Mononuclear cell (primary cell): ENCODE results near the gene FADS3. TPM values are rescaled to one million over a fixed set of nuclear protein-coding genes. Genes with fewer than 3 reads are reported as not detected.

Experiments used
- H3K27me3 ChIP-seq: 2 replicates; pipeline ENCODE4 v1.6.0; 2011; ENCODE audit warnings: low read length, control low read depth; ENCODE audit not compliant: insufficient read depth
- H3K4me1 ChIP-seq: 2 replicates; pipeline ENCODE4 v1.5.1; 2011; ENCODE audit warnings: mild to moderate bottlenecking, low read length, control low read depth; ENCODE audit not compliant: insufficient read depth
- H3K4me3 ChIP-seq: 2 replicates; pipeline ENCODE4 v1.5.1; 2011; ENCODE audit warnings: mild to moderate bottlenecking, low read length, moderate library complexity
- H3K9me3 ChIP-seq: 2 replicates; pipeline ENCODE4 v1.5.1; 2011; ENCODE audit warnings: low read depth, mild to moderate bottlenecking, control low read depth, low read length
- total RNA-seq: library from RNA; depleted of rRNA; stranded (reverse); fragments of >200 nt; gene quantifications from one replicate; pipeline ENCODE4 v1.2.3, GENCODE V29; 2012

Gene FADS3
- total RNA-seq, 1 donor, result 7.0 TPM

DNA sequence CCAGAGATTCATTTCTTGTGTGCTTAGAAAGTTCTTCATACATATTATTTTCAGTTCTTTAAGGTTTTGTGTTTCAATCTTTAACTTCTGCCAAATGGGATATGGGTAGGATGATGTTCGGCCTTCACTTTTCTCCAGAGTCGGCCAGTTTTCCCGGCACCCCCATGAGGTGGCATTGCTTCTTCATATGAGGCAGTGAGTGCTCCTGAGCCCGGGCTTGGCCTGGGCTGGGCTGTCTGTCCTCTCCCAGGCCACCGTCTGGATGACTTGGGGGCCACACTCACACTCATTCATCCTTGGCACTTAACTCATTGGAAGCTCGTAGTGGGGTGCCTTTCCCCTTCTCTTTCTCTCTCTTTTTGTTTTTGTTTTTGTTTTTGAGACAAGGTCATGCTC, 39.4 kb downstream of the FADS3 start:
- H3K9me3 ChIP-seq, result no peaks in the 10 kb centered on the region
- no peaks in the 10 kb centered on the region for H3K4me1 ChIP-seq
- no peak overlapping the region for H3K4me3 ChIP-seq
- no peaks in the 10 kb centered on the region for H3K27me3 ChIP-seq

DNA sequence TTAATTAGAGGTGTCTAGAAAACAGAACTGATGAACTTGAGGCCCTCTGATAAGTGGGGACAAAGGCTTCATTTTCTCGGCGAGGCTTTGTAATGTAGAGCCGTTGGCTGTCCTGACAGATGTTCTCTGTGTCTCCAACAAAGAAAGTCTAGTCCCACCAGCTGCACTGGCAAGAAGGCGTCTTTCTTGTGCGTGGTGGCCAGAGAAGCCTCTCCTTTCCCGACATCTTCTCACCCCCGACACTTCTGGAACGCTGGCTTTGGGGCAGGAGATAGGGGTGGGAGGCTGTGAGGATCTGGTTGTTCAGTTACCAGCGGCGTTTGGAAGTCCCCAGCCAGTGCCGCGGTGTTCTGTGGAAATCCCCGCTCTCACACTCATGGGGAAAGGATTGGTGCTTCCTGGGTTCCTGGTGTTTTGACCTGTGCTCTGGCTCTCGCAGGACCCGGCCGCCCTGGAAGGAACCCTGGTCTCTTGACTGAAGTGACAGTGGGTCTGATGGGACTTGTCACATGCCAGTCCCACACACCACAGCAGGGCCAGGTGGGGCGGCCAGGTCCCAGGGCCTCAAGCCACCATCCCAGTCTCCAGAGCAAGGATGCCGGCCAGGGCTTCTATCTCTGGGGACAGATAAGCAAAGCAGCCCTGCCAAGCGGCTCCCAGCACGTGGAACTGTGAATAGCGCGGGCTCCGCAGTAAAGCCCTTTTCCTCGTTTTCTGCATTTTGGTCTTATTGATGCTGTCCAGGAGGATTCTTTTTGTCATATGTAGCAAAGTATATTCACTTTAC, 40.0 kb downstream of the FADS3 start:
- no peaks in the 10 kb centered on the region for H3K4me1 ChIP-seq
- no peak overlapping the region for H3K4me3 ChIP-seq

GRCh38 chr11:61850687-61851086, 40.7 kb downstream of the FADS3 start:
- Histone ChIP-seq H3K4me3 (no peak overlapping the region), H3K9me3 (no peaks in the 10 kb centered on the region), H3K4me1 (no peaks in the 10 kb centered on the region), H3K27me3 (no peaks in the 10 kb centered on the region)

More for the DNA sequence above, 40.0 kb downstream of the FADS3 start:
- no peaks in the 10 kb centered on the region for H3K27me3 ChIP-seq
- no peaks in the 10 kb centered on the region for H3K9me3 ChIP-seq

DNA sequence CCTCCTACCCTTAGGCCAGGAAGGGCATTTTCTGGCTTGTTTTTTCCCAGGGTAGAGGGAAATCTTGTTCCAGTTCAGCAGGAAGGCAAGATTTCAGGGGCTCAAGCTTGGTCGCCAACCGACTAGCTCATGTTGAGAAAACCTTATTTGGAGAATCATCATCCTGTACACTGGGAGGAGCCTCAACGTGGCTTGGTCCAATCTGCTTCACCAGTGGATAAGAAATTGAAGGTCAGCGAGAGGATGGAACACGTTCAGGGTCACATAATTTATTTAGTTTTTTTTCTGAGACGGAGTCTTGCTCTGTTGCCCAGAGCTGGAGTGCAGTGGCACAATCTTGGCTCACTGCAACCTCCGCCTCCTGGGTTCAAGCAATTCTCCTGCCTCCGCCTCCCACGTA, 42.7 kb downstream of the FADS3 start:
- H3K9me3 ChIP-seq, result no peaks in the 10 kb centered on the region

DNA sequence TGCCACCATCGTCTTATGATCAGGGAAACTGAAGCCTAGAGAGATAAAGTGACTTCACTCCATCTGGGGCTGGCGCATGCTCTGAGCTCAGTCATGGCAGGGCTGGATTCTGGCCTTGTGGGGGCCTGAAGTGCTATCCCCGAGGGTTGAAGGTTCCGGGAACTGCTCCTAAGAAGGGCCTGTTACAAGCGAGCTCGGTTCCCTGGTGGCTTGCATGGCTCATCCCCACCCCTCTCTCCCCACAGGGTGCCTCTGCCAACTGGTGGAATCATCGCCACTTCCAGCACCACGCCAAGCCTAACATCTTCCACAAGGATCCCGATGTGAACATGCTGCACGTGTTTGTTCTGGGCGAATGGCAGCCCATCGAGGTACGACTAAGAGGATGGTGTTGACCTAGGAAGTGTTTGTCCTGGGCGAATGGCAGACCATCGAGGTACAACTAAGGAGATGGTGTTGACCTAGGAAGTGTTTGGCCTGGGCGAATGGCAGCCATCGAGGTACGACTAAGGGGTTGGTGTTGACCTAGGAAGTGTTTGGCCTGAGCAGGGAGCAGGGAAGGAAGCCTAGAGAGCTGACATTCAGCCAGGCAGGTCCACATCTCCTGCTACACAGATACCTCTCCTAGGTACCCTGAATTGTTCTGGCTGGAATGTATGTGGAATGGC, 43.3 kb downstream of the FADS3 start:
- no peaks in the 10 kb centered on the region for H3K4me1 ChIP-seq
- H3K9me3 ChIP-seq, result no peaks in the 10 kb centered on the region
- H3K4me3 ChIP-seq, result no peak overlapping the region
- H3K27me3 ChIP-seq, result no peaks in the 10 kb centered on the region

More for the DNA sequence above, 42.7 kb downstream of the FADS3 start:
- H3K4me1 ChIP-seq, result no peaks in the 10 kb centered on the region
- no peaks in the 10 kb centered on the region for H3K27me3 ChIP-seq
- H3K4me3 ChIP-seq, result no peak overlapping the region

- no peaks in the 10 kb centered on the region for H3K4me1 ChIP-seq
Observed at GRCh38 chr11:61846362-61847020, 44.9 kb downstream of the FADS3 start.

DNA sequence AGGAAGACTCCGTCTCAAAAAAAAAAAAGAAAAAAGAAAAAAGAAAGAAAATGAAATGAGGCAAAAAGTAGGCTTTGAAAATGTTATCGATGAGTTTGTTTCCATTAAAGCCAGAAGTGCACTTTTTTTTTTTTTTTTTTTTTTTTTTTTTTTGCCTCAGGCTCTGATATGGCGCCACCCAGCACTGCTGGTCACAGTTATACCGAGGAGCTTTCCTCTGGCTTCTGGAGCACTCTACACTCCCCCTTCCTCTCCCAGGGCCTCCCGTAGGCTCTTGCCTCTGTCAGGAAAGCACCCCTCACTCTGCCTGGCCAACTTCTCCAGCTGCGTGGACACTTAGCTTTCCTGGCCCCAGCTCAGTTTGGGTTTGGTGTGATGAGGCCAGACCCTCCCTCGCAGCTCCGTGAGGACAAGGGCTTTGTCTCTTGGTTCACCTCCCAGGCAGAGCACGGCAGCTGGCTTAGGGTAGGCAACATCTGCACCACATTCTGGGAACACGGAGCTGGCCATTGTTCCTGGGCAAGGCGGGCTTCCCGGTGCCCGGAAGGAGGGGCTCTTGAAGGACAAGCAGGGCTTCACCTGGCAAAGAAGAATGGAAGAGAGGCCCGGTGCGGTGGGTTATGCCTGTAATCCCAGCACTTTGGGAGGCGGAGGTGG, 46.3 kb downstream of the FADS3 start:
- H3K9me3 ChIP-seq, result no peaks in the 10 kb centered on the region
- no peaks in the 10 kb centered on the region for H3K27me3 ChIP-seq
- H3K4me3 ChIP-seq, result no peak overlapping the region
- H3K4me1 ChIP-seq, result no peaks in the 10 kb centered on the region

More at GRCh38 chr11:61846362-61847020, 44.9 kb downstream of the FADS3 start:
- no peak overlapping the region for H3K4me3 ChIP-seq
- no peaks in the 10 kb centered on the region for H3K27me3 ChIP-seq
- H3K9me3 ChIP-seq, result no peaks in the 10 kb centered on the region

DNA sequence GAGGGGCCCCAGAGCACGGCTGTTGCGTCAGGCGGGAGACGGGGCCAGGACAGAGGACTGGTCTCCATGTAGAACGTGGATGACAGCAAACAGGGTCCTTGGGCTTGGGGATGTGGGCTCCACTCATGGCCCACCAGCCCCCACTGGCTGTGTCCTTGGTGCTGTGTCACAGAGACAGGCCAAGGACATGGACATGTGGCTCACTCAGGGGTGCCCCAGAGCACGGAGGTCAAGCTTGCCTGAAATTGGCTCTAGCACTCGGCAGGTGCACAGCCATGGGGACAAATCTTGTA, 48.9 kb downstream of the FADS3 start:
- Histone ChIP-seq H3K27me3 (no peaks in the 10 kb centered on the region), H3K9me3 (no peaks in the 10 kb centered on the region), H3K4me3 (no peak overlapping the region), H3K4me1 (no peaks in the 10 kb centered on the region)

DNA sequence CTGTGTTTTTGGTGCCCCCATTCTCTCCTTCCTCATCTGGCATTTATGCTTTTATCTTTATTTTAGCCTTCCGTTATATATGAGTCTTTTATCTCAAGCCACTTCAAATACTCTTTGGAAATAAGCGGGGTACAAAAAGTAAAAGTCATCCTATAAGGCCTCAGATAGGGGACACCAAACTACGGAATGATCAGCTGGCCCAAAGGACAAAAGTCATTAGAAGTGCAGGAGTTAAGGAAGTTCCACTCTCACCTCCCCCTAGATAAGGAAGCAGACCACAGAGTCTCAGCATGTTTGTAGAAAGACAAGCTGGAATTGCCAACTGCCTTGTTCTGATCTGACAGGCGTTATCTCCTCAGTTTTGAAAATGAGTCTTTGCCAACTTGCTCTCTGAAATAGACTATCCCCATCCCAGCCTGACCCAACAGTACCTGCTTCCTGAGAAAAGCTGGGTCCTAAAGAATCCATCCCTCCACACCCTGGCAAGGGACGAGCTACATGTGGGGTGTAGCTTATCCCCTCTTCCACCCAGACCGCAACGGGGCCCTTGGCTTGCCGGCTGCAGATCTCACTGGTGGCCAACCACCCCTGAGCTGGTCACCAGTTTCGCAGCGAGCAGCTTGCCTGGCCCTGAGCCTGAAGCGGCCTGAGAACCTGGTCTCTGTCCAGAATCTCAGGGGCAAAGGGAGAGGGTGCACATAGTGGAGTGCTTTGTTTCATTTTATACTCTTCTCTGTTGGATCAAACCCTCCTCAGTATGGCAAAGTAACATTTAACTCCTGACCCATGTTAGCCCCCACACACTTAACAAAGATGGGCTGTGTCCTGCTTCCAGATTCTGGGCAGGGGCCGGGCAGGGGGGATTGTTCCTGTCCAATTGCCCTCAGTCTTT, 49.5 kb downstream of the FADS3 start:
- Histone ChIP-seq H3K4me3 (no peak overlapping the region), H3K9me3 (no peaks in the 10 kb centered on the region), H3K27me3 (no peaks in the 10 kb centered on the region), H3K4me1 (no peaks in the 10 kb centered on the region)

DNA sequence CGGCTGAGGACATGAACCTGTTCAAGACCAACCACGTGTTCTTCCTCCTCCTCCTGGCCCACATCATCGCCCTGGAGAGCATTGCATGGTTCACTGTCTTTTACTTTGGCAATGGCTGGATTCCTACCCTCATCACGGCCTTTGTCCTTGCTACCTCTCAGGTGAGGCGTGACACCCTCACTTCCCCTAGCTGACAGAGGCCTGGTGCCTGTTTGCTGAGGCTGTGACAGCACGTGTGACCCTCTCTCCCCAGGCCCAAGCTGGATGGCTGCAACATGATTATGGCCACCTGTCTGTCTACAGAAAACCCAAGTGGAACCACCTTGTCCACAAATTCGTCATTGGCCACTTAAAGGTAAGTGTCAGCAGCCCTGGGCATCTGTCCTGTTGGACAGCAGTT, 51.0 kb downstream of the FADS3 start:
- H3K9me3 ChIP-seq, result no peaks in the 10 kb centered on the region

DNA sequence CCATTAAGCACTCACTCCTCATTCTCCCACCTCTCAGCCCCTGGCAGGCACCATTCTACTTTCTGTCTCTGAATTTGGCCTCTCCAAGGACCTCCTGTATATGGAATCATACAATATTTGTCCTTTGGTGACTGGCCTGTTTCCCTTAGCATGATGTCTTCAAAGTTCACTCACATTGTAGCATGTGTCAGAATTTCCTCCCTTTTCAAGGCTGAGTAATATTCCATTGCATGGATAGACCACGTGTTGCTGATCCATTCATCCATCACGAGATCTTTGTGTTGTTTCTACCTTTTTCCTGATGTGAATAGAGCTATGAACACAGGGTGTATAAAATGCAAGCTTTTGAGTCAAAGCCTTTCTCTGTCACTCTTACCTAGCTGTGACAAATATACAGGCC, 51.6 kb downstream of the FADS3 start:
- no peaks in the 10 kb centered on the region for H3K27me3 ChIP-seq
- H3K4me3 ChIP-seq, result no peak overlapping the region
- no peaks in the 10 kb centered on the region for H3K9me3 ChIP-seq
- H3K4me1 ChIP-seq, result peaks cover 16% of the 10 kb centered on the region

More for the DNA sequence above, 51.0 kb downstream of the FADS3 start:
- peaks cover 10% of the 10 kb centered on the region for H3K4me1 ChIP-seq
- no peak overlapping the region for H3K4me3 ChIP-seq
- H3K27me3 ChIP-seq, result no peaks in the 10 kb centered on the region

GRCh38 chr11:61838921-61839320, 52.4 kb downstream of the FADS3 start:
- Histone ChIP-seq H3K4me3 (no peak overlapping the region), H3K27me3 (no peaks in the 10 kb centered on the region), H3K4me1 (peaks cover 25% of the 10 kb centered on the region), H3K9me3 (no peaks in the 10 kb centered on the region)

DNA sequence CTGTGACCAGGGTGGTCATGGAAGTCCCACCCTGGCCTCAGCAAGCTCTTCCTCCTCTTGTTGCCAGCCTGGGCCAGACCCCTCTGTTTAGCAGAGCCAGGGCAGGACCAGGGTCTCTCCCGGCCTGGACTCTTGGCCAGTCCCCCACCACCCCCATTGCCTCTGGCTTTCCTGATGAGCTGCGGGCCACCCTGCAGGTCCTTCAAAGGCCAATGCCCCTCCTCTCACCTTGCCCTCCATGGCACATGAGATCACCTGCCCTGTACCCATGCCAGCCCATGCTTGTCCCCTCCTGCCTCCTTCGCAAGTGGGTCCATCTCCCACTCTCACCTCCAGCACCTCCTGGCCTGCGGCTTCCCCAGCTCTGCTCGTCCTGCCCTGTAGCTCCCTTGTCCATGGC, 52.8 kb downstream of the FADS3 start:
- H3K9me3 ChIP-seq, result no peaks in the 10 kb centered on the region
- H3K27me3 ChIP-seq, result no peaks in the 10 kb centered on the region
- H3K4me1 ChIP-seq, result peaks cover 29% of the 10 kb centered on the region
- no peak overlapping the region for H3K4me3 ChIP-seq

- H3K4me1 ChIP-seq, result peaks cover 30% of the 10 kb centered on the region
- H3K27me3 ChIP-seq, result no peaks in the 10 kb centered on the region
- H3K9me3 ChIP-seq, result no peaks in the 10 kb centered on the region
- H3K4me3 ChIP-seq, result no peak overlapping the region
Observed at GRCh38 chr11:61837411-61838005, 53.8 kb downstream of the FADS3 start.
